GM20000 (cell line): ENCODE measurements around the gene TIFAB.
A peak's percentile ranks its signal among the peaks of the same experiment; 100 is the strongest.

Experiments used
- DNase-seq: peaks from one replicate; pipeline ENCODE4 v3.0.0; 2012; ENCODE audit warnings: low spot score
- CTCF ChIP-seq: IDR thresholded peaks from 2 replicates; pipeline ENCODE4 v1.5.1; 2012; ENCODE audit warnings: mild to moderate bottlenecking, control low read depth; ENCODE audit errors: extremely low read depth, missing control alignments

Gene TIFAB

GRCh38 chr5:135402031-135402430 is 50.1 kb downstream of the TIFAB start:
- no peak for TF ChIP-seq CTCF
- DNase-seq: no peak

GRCh38 chr5:135400866-135401265 is 51.3 kb downstream of the TIFAB start:
- TF ChIP-seq CTCF: no peak
- DNase-seq: no peak

- TF ChIP-seq CTCF: no peak
- no peak for DNase-seq
These were observed 52.2 kb downstream of the TIFAB start for GRCh38 chr5:135399794-135400542.

GRCh38 chr5:135398855-135399793 is 53.0 kb downstream of the TIFAB start, which contains the start of gene MACROH2A1:
TSS of gene MACROH2A1 (minus strand) at chr5:135399231. CDS start at chr5:135389093, 10,138 bp downstream.
- TF ChIP-seq CTCF: no peak
- peak; percentile 97 for DNase-seq

GRCh38 chr5:135398160-135398854 is 53.8 kb downstream of the TIFAB start:
- no peak for TF ChIP-seq CTCF
- peak; percentile 62 for DNase-seq
